Loucy (cell line): ENCODE data around the gene NELFCD.

Source experiments
- H2AFZ ChIP-seq: fragments of 200-600 bp; sonication (generic); 2 replicates; pipeline ENCODE4 v1.6.0; 2016; ENCODE audit warnings: antibody characterized with exemption, mild to moderate bottlenecking, low read length, moderate library complexity
- H3F3A ChIP-seq: fragments of 200-600 bp; 2 replicates; pipeline ENCODE4 v1.6.0; 2016; ENCODE audit warnings: antibody characterized with exemption, low read depth, mild to moderate bottlenecking
- H3K27me3 ChIP-seq: fragments of 200-600 bp; sonication (generic); 2 replicates; pipeline ENCODE4 v1.6.1; 2014; ENCODE audit warnings: low read length, mild to moderate bottlenecking; ENCODE audit not compliant: insufficient read depth, poor library complexity, severe bottlenecking
- H3K36me3 ChIP-seq: fragments of 200-600 bp; sonication (generic); 2 replicates; pipeline ENCODE4 v1.6.1; 2016; ENCODE audit warnings: low read length; ENCODE audit not compliant: insufficient read depth
- H3K4me1 ChIP-seq: fragments of 200-600 bp; sonication (generic); 2 replicates; pipeline ENCODE4 v1.5.1; 2014; ENCODE audit warnings: low read length, mild to moderate bottlenecking; ENCODE audit not compliant: insufficient read depth, poor library complexity, severe bottlenecking
- H3K4me2 ChIP-seq: fragments of 200-600 bp; sonication (generic); 2 replicates; pipeline ENCODE4 v1.6.0; 2014; ENCODE audit warnings: antibody characterized with exemption, low read length, low read depth, mild to moderate bottlenecking; ENCODE audit not compliant: poor library complexity, severe bottlenecking
- H3K4me3 ChIP-seq: fragments of 200-600 bp; sonication (generic); 2 replicates; pipeline ENCODE4 v1.5.1; 2014; ENCODE audit warnings: low read length, mild to moderate bottlenecking, mixed read lengths; ENCODE audit not compliant: poor library complexity, severe bottlenecking
- H3K79me2 ChIP-seq: fragments of 200-600 bp; sonication (generic); 2 replicates; pipeline ENCODE4 v1.6.1; 2014; ENCODE audit warnings: low read length; ENCODE audit not compliant: insufficient read depth
- H3K9ac ChIP-seq: fragments of 200-600 bp; sonication (generic); 2 replicates; pipeline ENCODE4 v1.6.0; 2014; ENCODE audit warnings: mild to moderate bottlenecking, low read depth, low read length, moderate library complexity; ENCODE audit not compliant: poor library complexity, severe bottlenecking
- H3K9me2 ChIP-seq: fragments of 200-600 bp; sonication (generic); replicated peaks from 2 replicates; pipeline ENCODE4 v1.6.1; 2016; ENCODE audit warnings: low read depth, low read length, mixed read lengths
- H3K9me3 ChIP-seq: fragments of 200-600 bp; sonication (generic); 2 replicates; pipeline ENCODE4 v1.6.1; 2014; ENCODE audit warnings: mild to moderate bottlenecking, antibody characterized with exemption, low read length, low read depth; ENCODE audit not compliant: insufficient read depth
- H4K20me1 ChIP-seq: fragments of 200-600 bp; sonication (generic); 2 replicates; pipeline ENCODE4 v1.6.0; 2014; ENCODE audit warnings: antibody characterized with exemption, low read length, mild to moderate bottlenecking; ENCODE audit not compliant: insufficient read depth, poor library complexity, severe bottlenecking
- EZH2phosphoT487 ChIP-seq: fragments of 200-600 bp; IDR thresholded peaks from 2 replicates; pipeline ENCODE4 v1.6.1; 2018; ENCODE audit warnings: antibody characterized with exemption, mild to moderate bottlenecking, moderate library complexity, borderline replicate concordance
- TF ChIP-seq, protein P1 (sequence below): fragments of 200-600 bp; sonication (generic); conservative IDR thresholded peaks from 2 replicates; pipeline ENCODE4 v1.5.1; 2014; ENCODE audit warnings: mild to moderate bottlenecking, antibody characterized with exemption, low read length

NELFCD gene

DNA sequence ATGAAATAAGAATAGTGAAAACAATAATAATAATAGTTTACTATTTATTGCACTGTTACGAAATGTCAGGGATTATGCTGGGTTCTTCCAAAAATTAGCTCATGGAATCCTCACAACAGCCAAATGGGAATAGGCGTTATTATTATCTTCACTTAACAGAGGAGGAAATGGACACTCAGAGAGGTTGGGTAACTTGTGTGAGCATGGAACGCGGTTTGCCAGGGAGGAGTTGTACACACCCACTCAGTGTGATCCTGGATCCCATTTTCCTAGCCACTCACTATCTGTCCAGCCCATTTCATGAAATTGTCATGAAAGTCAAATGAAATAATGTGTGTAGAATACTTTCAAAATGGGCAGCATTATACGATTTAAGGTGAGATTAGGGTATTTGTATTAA, 4.6 kb downstream of the NELFCD start:
- no peaks in the 10 kb centered on the region for H3K27me3 ChIP-seq
- H3K79me2 ChIP-seq = peaks cover 55% of the 10 kb centered on the region
- no peaks in the 10 kb centered on the region for H3K9me2 ChIP-seq
- H3F3A ChIP-seq = no peaks in the 10 kb centered on the region
- H3K4me1 ChIP-seq = peaks cover 24% of the 10 kb centered on the region
- no peak overlapping the region for H2AFZ ChIP-seq
- peaks cover 23% of the 10 kb centered on the region for H4K20me1 ChIP-seq
- TF ChIP-seq, protein P1, sequence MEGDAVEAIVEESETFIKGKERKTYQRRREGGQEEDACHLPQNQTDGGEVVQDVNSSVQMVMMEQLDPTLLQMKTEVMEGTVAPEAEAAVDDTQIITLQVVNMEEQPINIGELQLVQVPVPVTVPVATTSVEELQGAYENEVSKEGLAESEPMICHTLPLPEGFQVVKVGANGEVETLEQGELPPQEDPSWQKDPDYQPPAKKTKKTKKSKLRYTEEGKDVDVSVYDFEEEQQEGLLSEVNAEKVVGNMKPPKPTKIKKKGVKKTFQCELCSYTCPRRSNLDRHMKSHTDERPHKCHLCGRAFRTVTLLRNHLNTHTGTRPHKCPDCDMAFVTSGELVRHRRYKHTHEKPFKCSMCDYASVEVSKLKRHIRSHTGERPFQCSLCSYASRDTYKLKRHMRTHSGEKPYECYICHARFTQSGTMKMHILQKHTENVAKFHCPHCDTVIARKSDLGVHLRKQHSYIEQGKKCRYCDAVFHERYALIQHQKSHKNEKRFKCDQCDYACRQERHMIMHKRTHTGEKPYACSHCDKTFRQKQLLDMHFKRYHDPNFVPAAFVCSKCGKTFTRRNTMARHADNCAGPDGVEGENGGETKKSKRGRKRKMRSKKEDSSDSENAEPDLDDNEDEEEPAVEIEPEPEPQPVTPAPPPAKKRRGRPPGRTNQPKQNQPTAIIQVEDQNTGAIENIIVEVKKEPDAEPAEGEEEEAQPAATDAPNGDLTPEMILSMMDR = no peak
- no peak for TF ChIP-seq EZH2phosphoT487
- peaks cover 40% of the 10 kb centered on the region; the same call in 1 of the 2 replicates for H3K36me3 ChIP-seq
- H3K4me2 ChIP-seq = peak overlapping the region; percentile 63
- no peak overlapping the region for H3K4me3 ChIP-seq
- no peaks in the 10 kb centered on the region for H3K9me3 ChIP-seq
- H3K9ac ChIP-seq = no peak overlapping the region

DNA sequence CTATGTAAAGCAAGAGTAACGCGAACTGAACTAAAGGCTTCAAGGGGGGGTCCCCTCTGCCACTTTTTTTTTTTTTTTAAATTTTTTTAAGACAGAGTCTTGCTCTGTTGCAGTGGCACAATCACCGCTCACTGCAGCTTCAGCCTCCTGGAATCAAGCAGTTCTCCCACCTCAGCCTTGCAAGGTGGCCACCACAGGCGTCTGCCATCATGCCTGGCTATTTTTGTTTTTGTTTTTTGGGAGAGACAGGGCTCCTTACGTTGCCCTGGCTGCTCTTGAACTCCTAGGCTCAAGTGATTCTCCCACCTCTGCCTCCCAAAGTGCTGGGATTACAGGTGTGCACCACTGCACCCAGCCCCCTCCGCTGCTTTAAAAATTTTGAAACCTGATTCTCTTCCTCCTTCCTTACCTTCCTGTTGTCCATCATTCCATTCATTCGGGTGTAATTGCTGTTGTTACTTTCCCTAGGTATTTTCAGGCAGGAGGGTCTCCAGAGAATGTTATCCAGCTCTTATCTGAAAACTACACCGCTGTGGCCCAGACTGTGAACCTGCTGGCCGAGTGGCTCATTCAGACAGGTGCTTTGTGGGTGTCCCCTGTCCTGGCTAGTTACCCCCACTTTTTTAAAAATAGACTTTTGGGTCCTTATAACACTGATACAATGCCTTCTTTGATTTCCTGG, 5.4 kb downstream of the NELFCD start:
- H3F3A ChIP-seq = no peaks in the 10 kb centered on the region
- H3K9ac ChIP-seq = no peak overlapping the region
- H3K27me3 ChIP-seq = no peaks in the 10 kb centered on the region
- peaks cover 23% of the 10 kb centered on the region for H4K20me1 ChIP-seq
- TF ChIP-seq, protein P1 = no peak
- TF ChIP-seq EZH2phosphoT487 = no peak
- peaks cover 52% of the 10 kb centered on the region for H3K79me2 ChIP-seq
- no peak overlapping the region for H3K4me3 ChIP-seq
- H3K36me3 ChIP-seq = peaks cover 48% of the 10 kb centered on the region; the same call in 1 of the 2 replicates
- no peaks in the 10 kb centered on the region for H3K9me2 ChIP-seq
- H3K9me3 ChIP-seq = no peaks in the 10 kb centered on the region
- peaks cover 24% of the 10 kb centered on the region for H3K4me1 ChIP-seq
- H2AFZ ChIP-seq = no peak overlapping the region
- no peak overlapping the region for H3K4me2 ChIP-seq

DNA sequence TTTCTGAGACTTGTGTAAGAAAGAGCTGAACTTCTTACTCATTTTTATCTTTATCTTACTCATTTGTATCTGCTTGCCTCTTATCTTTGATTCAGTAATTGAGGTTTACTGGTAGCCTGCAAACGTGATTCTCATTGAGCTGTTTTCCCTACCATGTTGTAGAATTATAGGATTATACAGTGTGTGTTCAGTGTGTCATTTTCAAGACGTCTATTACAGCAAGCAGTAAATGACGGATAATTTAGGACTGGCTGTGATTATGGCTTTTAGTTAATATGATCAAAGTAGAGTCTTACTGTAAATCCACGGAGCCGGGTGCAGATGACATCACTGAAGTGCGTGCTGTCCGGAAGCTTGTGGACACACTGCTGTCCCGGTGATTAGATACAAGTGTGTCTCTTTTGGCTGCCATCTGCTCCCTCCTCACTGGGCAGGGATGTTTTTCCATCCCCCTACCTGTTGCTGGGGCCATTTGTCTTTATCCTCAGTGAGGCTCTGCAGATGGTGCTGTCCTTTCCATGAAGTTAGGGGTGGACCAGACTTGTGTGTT, 6.0 kb downstream of the NELFCD start:
- Histone ChIP-seq H3K36me3 (peaks cover 54% of the 10 kb centered on the region; the same call in 1 of the 2 replicates), H3K4me2 (no peak overlapping the region), H3K9me2 (no peaks in the 10 kb centered on the region), H3F3A (no peaks in the 10 kb centered on the region), H3K9ac (no peak overlapping the region), H3K9me3 (no peaks in the 10 kb centered on the region), H3K27me3 (no peaks in the 10 kb centered on the region), H2AFZ (no peak overlapping the region), H3K4me3 (no peak overlapping the region), H3K79me2 (peaks cover 46% of the 10 kb centered on the region), H4K20me1 (peaks cover 23% of the 10 kb centered on the region), H3K4me1 (peaks cover 24% of the 10 kb centered on the region)
- TF ChIP-seq, protein P1 = no peak
- TF ChIP-seq EZH2phosphoT487 = no peak
